Liver (tissue), 9 donors: Measurements from ENCODE around the gene EXD2. TPM values are rescaled to one million over a fixed set of nuclear protein-coding genes. Genes with fewer than 3 reads are reported as not detected.

Experiments used
- DNase-seq: peaks from one replicate; pipeline ENCODE4 v3.0.0-alpha.2; 2017; ENCODE audit warnings: low spot score
- H3K27ac ChIP-seq, 2 donors: one replicate each; pipeline ENCODE4 v1.7.0; 2013; ENCODE audit warnings: inconsistent platforms in 2 of 2, low read length in 2 of 2, control low read depth in 1 of 2, low read depth in 1 of 2, mild to moderate bottlenecking in 1 of 2
- H3K27me3 ChIP-seq, 4 donors: one replicate each; pipeline versions ENCODE4 v1.6.1 to v1.7.0; 2013; ENCODE audit warnings: low read length in 3 of 4, inconsistent platforms in 1 of 4, mild to moderate bottlenecking in 1 of 4, moderate library complexity in 1 of 4; ENCODE audit not compliant: control insufficient read depth in 4 of 4, insufficient read depth in 4 of 4
- H3K36me3 ChIP-seq, 4 donors: one replicate each; pipeline versions ENCODE4 v1.6.1 to v1.7.0; 2013; ENCODE audit warnings: low read length in 3 of 4, mild to moderate bottlenecking in 3 of 4, low read depth in 1 of 4, moderate library complexity in 1 of 4; ENCODE audit not compliant: control insufficient read depth in 4 of 4, insufficient read depth in 3 of 4
- H3K4me1 ChIP-seq, 4 donors: one replicate each; pipeline versions ENCODE4 v1.6.1 to v1.7.0; 2013; ENCODE audit warnings: low read length in 3 of 4, mild to moderate bottlenecking in 3 of 4, moderate library complexity in 1 of 4; ENCODE audit not compliant: control insufficient read depth in 4 of 4, insufficient read depth in 4 of 4
- H3K4me3 ChIP-seq, 3 donors: one replicate each; pipeline versions ENCODE4 v1.6.1 to v1.7.0; 2013; ENCODE audit warnings: low read length in 3 of 3, control low read depth in 1 of 3, low read depth in 1 of 3, mild to moderate bottlenecking in 1 of 3
- H3K9ac ChIP-seq, 2 donors: one replicate each; pipeline ENCODE4 v1.7.0; 2013; ENCODE audit warnings: low read length in 2 of 2, mild to moderate bottlenecking in 2 of 2, moderate library complexity in 2 of 2, control low read depth in 1 of 2, low read depth in 1 of 2
- H3K9me3 ChIP-seq, 4 donors: one replicate each; pipeline versions ENCODE4 v1.6.1 to v1.7.0; 2013; ENCODE audit warnings: low read length in 3 of 4; ENCODE audit not compliant: control insufficient read depth in 4 of 4
- EGR1 ChIP-seq, 2 donors: IDR thresholded peaks; 2 replicates each; pipeline ENCODE4 v1.6.1; 2016 to 2018; ENCODE audit warnings: antibody characterized with exemption in 2 of 2, low read depth in 2 of 2
- FOXA1 ChIP-seq: IDR thresholded peaks from 2 replicates; pipeline ENCODE4 v1.6.1; 2016; ENCODE audit warnings: antibody characterized with exemption
- FOXA2 ChIP-seq: IDR thresholded peaks from 2 replicates; pipeline ENCODE4 v1.6.1; 2016; ENCODE audit warnings: antibody characterized with exemption
- GABPA ChIP-seq, 2 donors: IDR thresholded peaks in 1 of 2; conservative IDR thresholded peaks in 1 of 2; 2 replicates each; pipeline ENCODE4 v1.6.1; 2016; ENCODE audit warnings: antibody characterized with exemption in 2 of 2, mild to moderate bottlenecking in 1 of 2, moderate library complexity in 1 of 2
- HNF4A ChIP-seq, 2 donors: conservative IDR thresholded peaks; 2 replicates each; pipeline ENCODE4 v1.6.1; 2016; ENCODE audit warnings: antibody characterized with exemption in 2 of 2, mild to moderate bottlenecking in 2 of 2
- HNF4G ChIP-seq: IDR thresholded peaks from 2 replicates; pipeline ENCODE4 v1.6.1; 2016; ENCODE audit warnings: antibody characterized with exemption
- JUND ChIP-seq, 2 donors: IDR thresholded peaks; 2 replicates each; pipeline ENCODE4 v1.6.1; 2016; ENCODE audit warnings: antibody characterized with exemption in 2 of 2
- NR2F2 ChIP-seq: IDR thresholded peaks from 2 replicates; pipeline ENCODE4 v1.6.1; 2016; ENCODE audit warnings: antibody characterized with exemption
- RAD21 ChIP-seq, 2 donors: IDR thresholded peaks; 2 replicates each; pipeline ENCODE4 v1.6.1; 2016; ENCODE audit warnings: antibody characterized with exemption in 2 of 2, mild to moderate bottlenecking in 2 of 2
- RXRA ChIP-seq, 2 donors: IDR thresholded peaks; 2 replicates each; pipeline ENCODE4 v1.6.1; 2017 to 2018; ENCODE audit warnings: antibody characterized with exemption in 2 of 2, mild to moderate bottlenecking in 1 of 2
- SP1 ChIP-seq: IDR thresholded peaks from 2 replicates; pipeline ENCODE4 v1.6.1; 2018; ENCODE audit warnings: antibody characterized with exemption, mild to moderate bottlenecking
- TAF1 ChIP-seq: conservative IDR thresholded peaks from 2 replicates; pipeline ENCODE4 v1.6.1; 2016; ENCODE audit warnings: antibody characterized with exemption, mild to moderate bottlenecking
- YY1 ChIP-seq: IDR thresholded peaks from 2 replicates; pipeline ENCODE4 v1.6.1; 2016; ENCODE audit warnings: antibody characterized with exemption, mild to moderate bottlenecking
- WGBS: extraction: QIAGEN DNeasy Blood & Tissue Kit; methylation state at CpG from one replicate; pipeline ENCODE4 v1.1.7; 2013; 5-methylcytosine and 5-hydroxymethylcytosine counted together
- polyA plus RNA-seq, 2 donors: library from polyadenylated mRNA; stranded (reverse) in 1 of 2; unstranded in 1 of 2; fragments of 200-250 nt in 1 of 2; fragments of >200 nt in 1 of 2; fragmentation: Nextera tagmentation in 1 of 2; extraction: Ambion mirVana in 1 of 2; gene quantifications; one replicate each; pipeline versions ENCODE4 v1.2.1 to v1.2.3, GENCODE V29; 2013 to 2015
- total RNA-seq, 2 donors: library from RNA; depleted of rRNA; stranded (reverse); fragments of >200 nt; gene quantifications; one replicate each; pipeline ENCODE4 v1.2.3, GENCODE V29; 2014
- TF ChIP-seq, protein P1 (sequence below): IDR thresholded peaks from 2 replicates; pipeline ENCODE4 v1.6.1; 2016; ENCODE audit warnings: antibody characterized with exemption
- TF ChIP-seq, protein P2 (sequence below): IDR thresholded peaks from 2 replicates; pipeline ENCODE4 v1.6.1; 2016; ENCODE audit warnings: antibody characterized with exemption
- TF ChIP-seq, protein P3 (sequence below): fragments of 150-350 bp; IDR thresholded peaks from 2 replicates; pipeline ENCODE4 v1.5.1; 2017; ENCODE audit warnings: improper control_type of control experiment, low read depth, low read length; ENCODE audit not compliant: missing input control
- TF ChIP-seq, protein P4 (sequence below): IDR thresholded peaks from 2 replicates; pipeline ENCODE4 v1.6.1; 2016; ENCODE audit warnings: antibody characterized with exemption, mild to moderate bottlenecking
- donor health status: healthy.
- donor health status: healthy.
- donor health status: healthy.
- donor health status: healthy.
- donor health status: healthy.

The EXD2 gene
- total and polyA plus RNA-seq, 4 donors: 4.7 to 8.8 (median 5.0) TPM

DNA sequence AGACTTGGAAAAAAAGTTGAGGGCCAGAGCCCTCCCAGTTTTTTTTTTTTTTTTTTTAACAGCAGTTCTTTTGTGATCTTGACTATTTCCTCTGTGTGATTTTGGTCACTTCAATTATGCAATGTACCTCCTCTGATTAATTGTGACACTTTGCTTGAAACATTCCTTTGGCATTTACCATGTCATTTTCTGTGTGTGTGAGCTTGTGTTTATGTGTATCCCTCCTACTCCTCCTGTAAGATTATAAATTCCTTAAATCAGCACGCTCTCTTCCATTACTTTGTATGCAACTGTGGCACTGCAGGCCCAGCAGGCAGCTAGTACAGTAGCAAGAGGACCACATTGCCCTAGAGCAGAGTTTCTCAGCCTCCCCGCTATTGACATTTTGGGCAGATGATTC lies 35.4 kb downstream of the EXD2 start:
- H3K27me3 ChIP-seq: no peaks in the 10 kb centered on the region
- no peak for DNase-seq
- H3K27ac ChIP-seq: no peak overlapping the region
- no peak overlapping the region for H3K9ac ChIP-seq
- WGBS: 97% methylated on average over 2 of the region's 2 CpGs
- no peak for TF ChIP-seq JUND (IDR thresholded peaks at IDR 0.05)
- no peak for TF ChIP-seq FOXA1
- no peak for TF ChIP-seq HNF4A (conservative IDR thresholded peaks at IDR 0.05)
- no peak for TF ChIP-seq GABPA (IDR thresholded peaks at IDR 0.05 in 1 of 2, conservative IDR thresholded peaks at IDR 0.05 in 1 of 2)
- TF ChIP-seq EGR1 (IDR thresholded peaks at IDR 0.05; ENCODE audit: low read depth in 2 of 2): no peak
- no peak for TF ChIP-seq RAD21 (IDR thresholded peaks at IDR 0.05)
- TF ChIP-seq, protein P1, sequence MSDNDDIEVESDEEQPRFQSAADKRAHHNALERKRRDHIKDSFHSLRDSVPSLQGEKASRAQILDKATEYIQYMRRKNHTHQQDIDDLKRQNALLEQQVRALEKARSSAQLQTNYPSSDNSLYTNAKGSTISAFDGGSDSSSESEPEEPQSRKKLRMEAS: no peak
- TF ChIP-seq SP1: no peak
- no peak for TF ChIP-seq NR2F2
- no peak for TF ChIP-seq FOXA2
- no peak for TF ChIP-seq TAF1
- TF ChIP-seq, protein P2, sequence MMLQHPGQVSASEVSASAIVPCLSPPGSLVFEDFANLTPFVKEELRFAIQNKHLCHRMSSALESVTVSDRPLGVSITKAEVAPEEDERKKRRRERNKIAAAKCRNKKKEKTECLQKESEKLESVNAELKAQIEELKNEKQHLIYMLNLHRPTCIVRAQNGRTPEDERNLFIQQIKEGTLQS: no peak
- TF ChIP-seq, protein P3, sequence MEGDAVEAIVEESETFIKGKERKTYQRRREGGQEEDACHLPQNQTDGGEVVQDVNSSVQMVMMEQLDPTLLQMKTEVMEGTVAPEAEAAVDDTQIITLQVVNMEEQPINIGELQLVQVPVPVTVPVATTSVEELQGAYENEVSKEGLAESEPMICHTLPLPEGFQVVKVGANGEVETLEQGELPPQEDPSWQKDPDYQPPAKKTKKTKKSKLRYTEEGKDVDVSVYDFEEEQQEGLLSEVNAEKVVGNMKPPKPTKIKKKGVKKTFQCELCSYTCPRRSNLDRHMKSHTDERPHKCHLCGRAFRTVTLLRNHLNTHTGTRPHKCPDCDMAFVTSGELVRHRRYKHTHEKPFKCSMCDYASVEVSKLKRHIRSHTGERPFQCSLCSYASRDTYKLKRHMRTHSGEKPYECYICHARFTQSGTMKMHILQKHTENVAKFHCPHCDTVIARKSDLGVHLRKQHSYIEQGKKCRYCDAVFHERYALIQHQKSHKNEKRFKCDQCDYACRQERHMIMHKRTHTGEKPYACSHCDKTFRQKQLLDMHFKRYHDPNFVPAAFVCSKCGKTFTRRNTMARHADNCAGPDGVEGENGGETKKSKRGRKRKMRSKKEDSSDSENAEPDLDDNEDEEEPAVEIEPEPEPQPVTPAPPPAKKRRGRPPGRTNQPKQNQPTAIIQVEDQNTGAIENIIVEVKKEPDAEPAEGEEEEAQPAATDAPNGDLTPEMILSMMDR: no peak
- no peak for TF ChIP-seq YY1
- no peak for TF ChIP-seq RXRA (IDR thresholded peaks at IDR 0.05)
- H3K36me3 ChIP-seq: peaks cover 0 to 12% (median 7%) of the 10 kb centered on the region in 4 donors
- H3K4me3 ChIP-seq: no peak overlapping the region
- H3K9me3 ChIP-seq: no peaks in the 10 kb centered on the region
- no peaks in the 10 kb centered on the region for H3K4me1 ChIP-seq

DNA sequence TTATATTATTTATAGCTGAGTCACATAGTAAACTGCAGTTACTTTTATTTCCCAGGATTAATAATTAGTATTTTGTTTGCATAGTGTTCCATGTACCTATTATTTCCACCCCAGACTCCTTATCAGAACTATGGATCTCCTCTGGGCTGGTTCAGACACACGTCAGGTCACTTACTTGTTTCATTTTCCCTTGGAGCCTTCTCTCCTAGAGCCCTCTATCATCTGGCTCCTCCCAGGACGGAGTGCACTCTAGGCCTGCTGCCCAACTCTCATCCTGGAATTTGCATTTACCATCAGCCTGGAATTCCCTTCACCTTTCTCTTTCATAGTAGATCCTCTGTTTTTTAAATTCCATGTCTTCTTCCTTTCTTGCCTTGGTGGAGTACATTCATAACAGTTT lies 40.2 kb downstream of the EXD2 start:
- whole genome bisulfite sequencing: 49% methylated on average over 2 of the region's 2 CpGs
- Histone ChIP-seq H3K4me1 (no peaks in the 10 kb centered on the region), H3K9me3 (no peaks in the 10 kb centered on the region), H3K4me3 (no peak overlapping the region), H3K27me3 (no peaks in the 10 kb centered on the region), H3K27ac (no peak overlapping the region), H3K9ac (no peak overlapping the region), H3K36me3 (peaks cover 2 to 34% (median 9%) of the 10 kb centered on the region in 4 donors)
- no peak for DNase-seq
- TF ChIP-seq, protein P2: no peak
- TF ChIP-seq, protein P4, sequence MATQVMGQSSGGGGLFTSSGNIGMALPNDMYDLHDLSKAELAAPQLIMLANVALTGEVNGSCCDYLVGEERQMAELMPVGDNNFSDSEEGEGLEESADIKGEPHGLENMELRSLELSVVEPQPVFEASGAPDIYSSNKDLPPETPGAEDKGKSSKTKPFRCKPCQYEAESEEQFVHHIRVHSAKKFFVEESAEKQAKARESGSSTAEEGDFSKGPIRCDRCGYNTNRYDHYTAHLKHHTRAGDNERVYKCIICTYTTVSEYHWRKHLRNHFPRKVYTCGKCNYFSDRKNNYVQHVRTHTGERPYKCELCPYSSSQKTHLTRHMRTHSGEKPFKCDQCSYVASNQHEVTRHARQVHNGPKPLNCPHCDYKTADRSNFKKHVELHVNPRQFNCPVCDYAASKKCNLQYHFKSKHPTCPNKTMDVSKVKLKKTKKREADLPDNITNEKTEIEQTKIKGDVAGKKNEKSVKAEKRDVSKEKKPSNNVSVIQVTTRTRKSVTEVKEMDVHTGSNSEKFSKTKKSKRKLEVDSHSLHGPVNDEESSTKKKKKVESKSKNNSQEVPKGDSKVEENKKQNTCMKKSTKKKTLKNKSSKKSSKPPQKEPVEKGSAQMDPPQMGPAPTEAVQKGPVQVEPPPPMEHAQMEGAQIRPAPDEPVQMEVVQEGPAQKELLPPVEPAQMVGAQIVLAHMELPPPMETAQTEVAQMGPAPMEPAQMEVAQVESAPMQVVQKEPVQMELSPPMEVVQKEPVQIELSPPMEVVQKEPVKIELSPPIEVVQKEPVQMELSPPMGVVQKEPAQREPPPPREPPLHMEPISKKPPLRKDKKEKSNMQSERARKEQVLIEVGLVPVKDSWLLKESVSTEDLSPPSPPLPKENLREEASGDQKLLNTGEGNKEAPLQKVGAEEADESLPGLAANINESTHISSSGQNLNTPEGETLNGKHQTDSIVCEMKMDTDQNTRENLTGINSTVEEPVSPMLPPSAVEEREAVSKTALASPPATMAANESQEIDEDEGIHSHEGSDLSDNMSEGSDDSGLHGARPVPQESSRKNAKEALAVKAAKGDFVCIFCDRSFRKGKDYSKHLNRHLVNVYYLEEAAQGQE: no peak
- TF ChIP-seq NR2F2 (no peak), SP1 (no peak), FOXA1 (no peak), TAF1 (no peak), HNF4G (no peak), JUND (IDR thresholded peaks at IDR 0.05) (no peak), FOXA2 (no peak), RAD21 (IDR thresholded peaks at IDR 0.05) (no peak)
- TF ChIP-seq, protein P1: no peak
